Ectodermal cell (in vitro differentiated cells): ENCODE measurements around the gene SOX8.

Experiments
- H3K27ac ChIP-seq: 2 replicates; pipeline ENCODE4 v1.7.0; 2013; ENCODE audit warnings: mild to moderate bottlenecking, low read depth, low read length; ENCODE audit not compliant: insufficient read depth, poor library complexity, severe bottlenecking
- H3K27me3 ChIP-seq: 2 replicates; pipeline ENCODE4 v1.7.0; 2013; ENCODE audit warnings: mild to moderate bottlenecking, low read length; ENCODE audit not compliant: insufficient read depth, control insufficient read depth, poor library complexity, severe bottlenecking
- H3K36me3 ChIP-seq: one replicate; pipeline ENCODE4 v1.7.0; 2013; ENCODE audit warnings: low read length; ENCODE audit not compliant: control insufficient read depth, insufficient read depth
- H3K4me1 ChIP-seq: one replicate; pipeline ENCODE4 v1.7.0; 2013; ENCODE audit warnings: low read length; ENCODE audit not compliant: control insufficient read depth, insufficient read depth
- H3K4me3 ChIP-seq: 2 replicates; pipeline ENCODE4 v1.7.0; 2013; ENCODE audit warnings: low read depth, low read length, control low read depth; ENCODE audit not compliant: insufficient read depth
- H3K9me3 ChIP-seq: 2 replicates; pipeline ENCODE4 v1.7.0; 2013; ENCODE audit warnings: mild to moderate bottlenecking, low read length, moderate library complexity; ENCODE audit not compliant: control insufficient read depth
- WGBS, 2 experiments: methylation state at CpG; one replicate each; pipeline ENCODE4 v1.1.7; 2013; ENCODE audit warnings: missing lambda C conversion rate in 2 of 2; 5-methylcytosine and 5-hydroxymethylcytosine counted together

The SOX8 gene

DNA sequence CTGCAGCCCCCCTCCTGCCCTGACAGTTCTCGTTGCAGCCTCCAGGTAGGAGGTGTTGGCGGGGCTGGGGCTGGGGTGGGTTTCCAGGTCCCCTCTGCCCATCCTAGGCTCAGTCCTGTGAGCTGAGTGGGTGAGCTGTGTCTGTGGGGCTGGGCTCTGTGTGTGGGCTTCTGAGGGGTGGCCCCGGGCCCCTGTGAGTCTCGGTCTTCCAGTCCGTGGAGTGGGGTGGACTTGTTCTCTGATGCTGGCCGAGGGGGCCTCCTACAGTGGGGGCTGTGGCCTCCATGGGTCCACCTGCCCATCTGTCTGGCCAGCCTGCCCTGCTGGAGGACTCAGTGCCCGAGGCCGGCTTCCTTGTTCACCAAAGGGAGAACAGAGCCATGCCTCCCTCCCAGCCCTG lies 32.7 kb downstream of the SOX8 start:
- Histone ChIP-seq H3K9me3 (no peaks in the 10 kb centered on the region), H3K36me3 (no peaks in the 10 kb centered on the region), H3K4me3 (no peak overlapping the region), H3K4me1 (peaks cover 14% of the 10 kb centered on the region), H3K27me3 (no peaks in the 10 kb centered on the region), H3K27ac (no peak overlapping the region)
- WGBS, 2 experiments: 93% methylated on average over 8 of the region's 8 CpGs

DNA sequence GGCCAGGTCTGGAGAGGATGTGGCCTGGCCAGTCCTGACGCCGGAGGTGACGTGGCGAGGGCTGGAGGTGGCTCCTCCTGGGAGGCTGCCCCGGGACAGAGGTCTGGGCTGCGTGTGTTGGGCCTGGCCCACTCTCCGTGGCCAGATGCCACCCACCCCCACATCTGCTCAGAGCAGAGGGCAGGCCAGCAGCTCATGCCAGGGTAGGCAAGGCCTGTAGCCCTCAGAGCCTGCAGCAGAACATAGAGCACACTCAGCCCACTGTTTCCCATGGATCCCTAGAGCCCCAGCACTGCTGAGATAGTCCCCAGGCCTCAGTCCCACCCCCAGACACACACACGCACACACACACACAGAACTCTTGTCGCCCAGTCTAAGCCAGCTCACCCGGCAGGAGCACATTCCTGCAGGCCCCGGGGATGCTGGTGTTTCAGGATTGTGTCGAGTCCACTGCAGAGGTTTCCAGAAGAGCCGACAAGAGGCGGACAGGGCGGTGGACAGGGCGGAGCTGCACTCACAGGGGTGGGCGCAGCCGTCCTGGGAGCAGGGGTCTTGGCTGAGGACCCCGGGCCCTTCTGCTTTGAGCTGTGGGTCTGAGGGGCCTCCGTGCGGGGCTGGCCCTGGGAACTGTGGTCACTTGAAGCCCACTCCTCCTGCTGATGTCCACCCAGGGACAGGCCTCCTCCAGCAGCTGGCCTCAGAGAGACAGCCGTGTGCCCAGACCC lies 33.4 kb downstream of the SOX8 start:
- H3K36me3 ChIP-seq: no peaks in the 10 kb centered on the region
- no peaks in the 10 kb centered on the region for H3K9me3 ChIP-seq
- no peak overlapping the region for H3K27ac ChIP-seq
- no peak overlapping the region for H3K4me3 ChIP-seq
- no peaks in the 10 kb centered on the region for H3K27me3 ChIP-seq
- peaks cover 18% of the 10 kb centered on the region for H3K4me1 ChIP-seq
- 87% methylated on average over 22 of the region's 22 CpGs for WGBS, 2 experiments

DNA sequence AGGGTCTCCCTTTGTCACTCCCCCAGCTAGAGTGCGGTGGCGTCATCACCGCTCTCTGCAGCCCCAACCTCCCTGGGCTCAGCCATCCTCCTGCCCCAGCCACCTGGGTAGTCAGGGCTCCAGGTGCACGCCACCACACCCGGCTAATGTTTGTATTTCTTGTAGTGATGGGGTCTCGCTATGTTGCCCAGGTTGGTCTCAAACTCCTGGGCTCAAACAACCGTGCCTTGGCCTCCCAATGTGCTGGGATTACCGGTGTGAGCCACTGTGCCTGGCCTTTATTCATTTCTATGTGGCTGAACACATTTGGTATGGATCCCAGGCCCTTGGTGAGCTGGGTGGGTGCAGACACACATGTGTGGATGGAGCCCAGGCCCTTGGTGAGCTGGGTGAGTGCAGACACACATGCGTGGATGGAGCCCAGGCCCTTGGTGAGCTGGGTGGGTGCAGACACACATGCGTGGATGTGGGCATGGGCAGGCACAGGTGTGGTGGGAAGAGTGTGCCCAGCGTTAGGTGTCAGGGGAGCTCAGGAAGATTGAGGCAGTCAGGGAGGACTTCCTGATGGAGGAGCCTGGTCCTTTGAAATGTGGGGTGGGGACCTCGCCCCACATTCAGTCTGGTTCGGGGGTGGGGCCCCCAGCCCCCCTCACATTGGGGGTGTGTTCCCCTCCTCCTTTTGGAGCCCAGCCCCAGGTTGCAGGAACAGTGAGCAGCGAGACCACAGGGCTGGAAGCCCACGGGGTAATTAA lies 37.1 kb downstream of the SOX8 start:
- Histone ChIP-seq H3K27me3 (no peaks in the 10 kb centered on the region), H3K4me3 (no peak overlapping the region), H3K9me3 (no peaks in the 10 kb centered on the region), H3K36me3 (no peaks in the 10 kb centered on the region), H3K4me1 (peaks cover 33% of the 10 kb centered on the region), H3K27ac (no peak overlapping the region)
- 88 to 93% methylated on average over 15 of the region's 15 CpGs for WGBS, 2 experiments

- no peak overlapping the region for H3K4me3 ChIP-seq
- no peaks in the 10 kb centered on the region for H3K36me3 ChIP-seq
- H3K27me3 ChIP-seq: no peaks in the 10 kb centered on the region
- peaks cover 37% of the 10 kb centered on the region for H3K4me1 ChIP-seq
- 83 to 85% methylated on average over 66 of the region's 66 CpGs for WGBS, 2 experiments
- no peaks in the 10 kb centered on the region for H3K9me3 ChIP-seq
- H3K27ac ChIP-seq: no peak overlapping the region
Observed at GRCh38 chr16:1019231-1020090, 37.9 kb downstream of the SOX8 start.

DNA sequence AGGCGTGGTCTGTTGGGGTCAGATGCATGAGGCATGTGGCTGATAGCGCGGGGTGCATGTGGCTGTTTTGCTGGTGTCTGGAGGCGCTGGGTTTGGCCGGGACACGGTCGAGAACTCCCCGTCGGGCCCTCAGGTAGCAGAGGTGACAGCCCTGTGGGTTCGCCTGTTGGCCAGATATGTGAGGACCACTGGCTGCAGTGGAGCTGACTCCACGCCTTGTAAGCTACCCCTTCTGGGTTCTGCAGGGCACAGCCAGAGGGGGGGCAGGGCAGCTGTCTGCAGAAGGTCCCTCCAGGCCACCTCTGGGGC lies 38.5 kb downstream of the SOX8 start:
- Histone ChIP-seq H3K27ac (no peak overlapping the region), H3K9me3 (no peaks in the 10 kb centered on the region), H3K4me3 (no peak overlapping the region), H3K4me1 (peaks cover 31% of the 10 kb centered on the region), H3K27me3 (no peaks in the 10 kb centered on the region), H3K36me3 (no peaks in the 10 kb centered on the region)
- 95% methylated on average over 11 of the region's 11 CpGs for WGBS, 2 experiments

GRCh38 chr16:1020591-1020990 lies 39.0 kb downstream of the SOX8 start:
- WGBS, 2 experiments: 83 to 85% methylated on average over 11 of the region's 11 CpGs
- no peak overlapping the region for H3K27ac ChIP-seq
- no peaks in the 10 kb centered on the region for H3K27me3 ChIP-seq

GRCh38 chr16:1021553-1022160 lies 40.1 kb downstream of the SOX8 start:
- no peak overlapping the region for H3K27ac ChIP-seq
- no peaks in the 10 kb centered on the region for H3K36me3 ChIP-seq
- 94 to 95% methylated on average over 27 of the region's 27 CpGs for WGBS, 2 experiments
- H3K27me3 ChIP-seq: no peaks in the 10 kb centered on the region
- H3K9me3 ChIP-seq: no peaks in the 10 kb centered on the region
- H3K4me1 ChIP-seq: peaks cover 32% of the 10 kb centered on the region
- H3K4me3 ChIP-seq: no peak overlapping the region

More at GRCh38 chr16:1020591-1020990, 39.0 kb downstream of the SOX8 start:
- Histone ChIP-seq H3K9me3 (no peaks in the 10 kb centered on the region), H3K36me3 (no peaks in the 10 kb centered on the region), H3K4me1 (peaks cover 26% of the 10 kb centered on the region), H3K4me3 (no peak overlapping the region)

- no peak overlapping the region for H3K4me3 ChIP-seq
- 94 to 95% methylated on average over 24 of the region's 24 CpGs for WGBS, 2 experiments
Observed at GRCh38 chr16:1022466-1022865, 40.9 kb downstream of the SOX8 start.

DNA sequence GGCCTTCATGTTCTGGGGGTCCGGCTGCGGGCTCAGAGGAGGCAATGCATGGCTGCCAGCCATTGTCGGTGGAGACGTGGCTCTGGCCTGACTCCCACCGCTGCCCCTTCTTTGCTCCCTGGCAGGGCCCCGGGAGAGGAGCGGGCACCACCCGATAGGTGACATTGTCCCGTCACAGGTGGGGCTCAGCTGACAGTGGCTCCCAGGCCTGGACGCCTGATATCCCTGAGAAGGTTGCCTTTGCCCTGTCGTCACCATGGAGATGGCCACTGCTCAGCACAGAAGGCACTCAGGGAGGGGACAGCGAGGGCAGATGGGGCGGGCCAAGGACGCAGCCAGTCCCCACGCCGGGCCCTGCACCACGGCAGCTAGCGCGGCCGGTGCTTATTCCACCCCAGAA lies 42.6 kb downstream of the SOX8 start:
- Histone ChIP-seq H3K9me3 (no peaks in the 10 kb centered on the region), H3K27ac (no peak overlapping the region), H3K27me3 (no peaks in the 10 kb centered on the region), H3K4me3 (no peak overlapping the region), H3K4me1 (peaks cover 37% of the 10 kb centered on the region), H3K36me3 (no peaks in the 10 kb centered on the region)
- 81 to 91% methylated on average over 20 of the region's 20 CpGs for WGBS, 2 experiments

More at GRCh38 chr16:1022466-1022865, 40.9 kb downstream of the SOX8 start:
- Histone ChIP-seq H3K36me3 (no peaks in the 10 kb centered on the region), H3K4me1 (peaks cover 37% of the 10 kb centered on the region), H3K27ac (no peak overlapping the region), H3K27me3 (no peaks in the 10 kb centered on the region), H3K9me3 (no peaks in the 10 kb centered on the region)
